Medulla oblongata (tissue), 1 donor: ENCODE data around the gene PAGE2B.
"Not testable (repeated sequence)": the region's sequence is repeated elsewhere in the genome, so short reads cannot be mapped to it uniquely, and the experiment has no call there.

Experiments
- DNase-seq: peaks from one replicate; pipeline ENCODE4 v3.0.0-alpha.2; 2015; ENCODE audit errors: extremely low spot score

The PAGE2B gene

GRCh38 chrX:55109306-55109705 lies 34.5 kb downstream of the PAGE2B start:
- no peak for DNase-seq

GRCh38 chrX:55111578-55112254 lies 36.9 kb downstream of the PAGE2B start:
- no peak for DNase-seq

- not testable (repeated sequence) for DNase-seq
Measured at GRCh38 chrX:55116589-55116988, 41.8 kb downstream of the PAGE2B start.

GRCh38 chrX:55118574-55118973 lies 43.7 kb downstream of the PAGE2B start:
- no peak for DNase-seq

- DNase-seq, result no peak
Measured at GRCh38 chrX:55119271-55119670, 44.4 kb downstream of the PAGE2B start.

- no peak for DNase-seq
Measured at GRCh38 chrX:55119712-55120111, 44.9 kb downstream of the PAGE2B start.

- DNase-seq, result no peak
Measured at GRCh38 chrX:55120761-55121358, 46.0 kb downstream of the PAGE2B start.

GRCh38 chrX:55123900-55124299 lies 49.1 kb downstream of the PAGE2B start:
- DNase-seq, result no peak

- no peak for DNase-seq
Measured at GRCh38 chrX:55127692-55128091, 52.9 kb downstream of the PAGE2B start.
